ENCODE results near the gene CCM2L. TPM values are rescaled to one million over a fixed set of nuclear protein-coding genes. Genes with fewer than 3 reads are reported as not detected.

Gene CCM2L
- polyA plus RNA-seq, 1 donor (not counting 4 experiments of a cell fraction or from before 2014, with no cell fraction given), result not detected

DNA sequence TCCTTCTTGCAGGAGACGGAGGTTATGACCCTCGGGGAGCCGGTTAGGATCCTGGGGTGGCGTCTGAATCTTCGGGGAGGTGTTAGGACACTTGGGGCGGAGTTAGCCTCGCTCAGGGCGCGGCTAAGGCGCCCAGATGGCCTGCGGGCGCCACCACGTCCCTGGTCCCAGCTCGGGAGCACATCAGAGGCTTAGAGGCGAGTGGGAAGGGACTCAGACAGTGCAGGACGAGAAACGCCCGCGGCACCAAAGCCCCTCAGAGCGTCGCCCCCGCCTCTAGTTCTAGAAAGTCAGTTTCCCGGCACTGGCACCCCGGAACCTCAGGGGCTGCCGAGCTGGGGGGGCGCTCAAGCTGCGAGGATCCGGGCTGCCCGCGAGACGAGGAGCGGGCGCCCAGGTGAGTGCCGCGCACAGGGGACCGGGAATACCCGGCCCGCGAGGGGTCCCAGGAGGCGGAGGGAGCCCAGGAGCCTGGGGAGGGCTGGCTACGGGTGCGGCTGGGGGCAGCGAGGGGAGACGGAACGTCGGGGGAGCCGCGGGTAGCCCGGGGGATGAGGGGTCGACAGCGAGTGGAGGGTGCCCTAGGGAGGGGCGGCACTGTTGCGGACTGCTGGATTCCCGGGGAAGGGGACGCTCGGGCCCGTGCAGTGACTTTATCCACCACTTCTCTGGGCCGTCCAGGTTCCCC, 42.0 kb downstream of the CCM2L start, which contains the start of gene HCK:
Gene HCK (plus strand): TSS at position 153 of the 688 bp plus-strand sequence.
- dilution Hi-C loops (cut with MboI; ENCODE audit: extremely low pct_ligation_motif_present, low sequenced_read_pairs), result no loop called here
- TF ChIP-seq, protein P1, sequence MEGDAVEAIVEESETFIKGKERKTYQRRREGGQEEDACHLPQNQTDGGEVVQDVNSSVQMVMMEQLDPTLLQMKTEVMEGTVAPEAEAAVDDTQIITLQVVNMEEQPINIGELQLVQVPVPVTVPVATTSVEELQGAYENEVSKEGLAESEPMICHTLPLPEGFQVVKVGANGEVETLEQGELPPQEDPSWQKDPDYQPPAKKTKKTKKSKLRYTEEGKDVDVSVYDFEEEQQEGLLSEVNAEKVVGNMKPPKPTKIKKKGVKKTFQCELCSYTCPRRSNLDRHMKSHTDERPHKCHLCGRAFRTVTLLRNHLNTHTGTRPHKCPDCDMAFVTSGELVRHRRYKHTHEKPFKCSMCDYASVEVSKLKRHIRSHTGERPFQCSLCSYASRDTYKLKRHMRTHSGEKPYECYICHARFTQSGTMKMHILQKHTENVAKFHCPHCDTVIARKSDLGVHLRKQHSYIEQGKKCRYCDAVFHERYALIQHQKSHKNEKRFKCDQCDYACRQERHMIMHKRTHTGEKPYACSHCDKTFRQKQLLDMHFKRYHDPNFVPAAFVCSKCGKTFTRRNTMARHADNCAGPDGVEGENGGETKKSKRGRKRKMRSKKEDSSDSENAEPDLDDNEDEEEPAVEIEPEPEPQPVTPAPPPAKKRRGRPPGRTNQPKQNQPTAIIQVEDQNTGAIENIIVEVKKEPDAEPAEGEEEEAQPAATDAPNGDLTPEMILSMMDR (optimal IDR thresholded peaks at IDR 0.05 in 1 of 3, IDR thresholded peaks at IDR 0.05 in 1 of 3, conservative IDR thresholded peaks at IDR 0.05 in 1 of 3; ENCODE audit: extremely low read depth in 1 of 3, insufficient read depth in 2 of 3, low read length in 3 of 3), result no peak
- peak; percentile 54 for TF ChIP-seq EZH2 (IDR thresholded peaks at IDR 0.05; ENCODE audit: low read length)
- no peak within 1 kb of the TSS for H3K4me3 ChIP-seq (ENCODE audit: control insufficient read depth in 2 of 3, extremely low read depth in 1 of 3, insufficient read depth in 2 of 3, low read depth in 1 of 3, low read length in 3 of 3)
- H3K9me1 ChIP-seq (ENCODE audit: control insufficient read depth, extremely low read depth, insufficient read depth, low read length), result no peaks in the 10 kb centered on the region
- H3K79me2 ChIP-seq (ENCODE audit: control insufficient read depth, insufficient read depth, low read length), result no peaks in the 10 kb centered on the region
- no peak within 1 kb of the TSS for H2AFZ ChIP-seq (ENCODE audit: control insufficient read depth, low read length)
- no peaks in the 10 kb centered on the region for H3K36me3 ChIP-seq (ENCODE audit: control insufficient read depth in 2 of 2, extremely low read depth in 1 of 2, insufficient read depth in 2 of 2, low read length in 2 of 2)
- FAIRE-seq (no peak), DNase-seq (ENCODE audit: low read depth, low spot score) (no peak)
- no peak within 1 kb of the TSS for H3K4me2 ChIP-seq (ENCODE audit: control insufficient read depth, extremely low read depth, insufficient read depth, low read depth, low read length)
- no peak within 1 kb of the TSS for H3K27ac ChIP-seq (ENCODE audit: control insufficient read depth, insufficient read depth, low read length)
- no peaks in the 10 kb centered on the region for H4K20me1 ChIP-seq (ENCODE audit: control insufficient read depth, extremely low read depth, insufficient read depth, low read length)
- no peak within 1 kb of the TSS for H3K9ac ChIP-seq (ENCODE audit: control insufficient read depth, extremely low read depth, insufficient read depth, low read length)
- peaks cover 45% of the 10 kb centered on the region for H3K27me3 ChIP-seq (ENCODE audit: control insufficient read depth, extremely low read depth, insufficient read depth, low read length)
- no peaks in the 10 kb centered on the region for H3K9me3 ChIP-seq (ENCODE audit: control insufficient read depth, low read depth, low read length)
- H3K4me1 ChIP-seq (ENCODE audit: control insufficient read depth, extremely low read depth, insufficient read depth, low read length), result no peaks in the 10 kb centered on the region

DNA sequence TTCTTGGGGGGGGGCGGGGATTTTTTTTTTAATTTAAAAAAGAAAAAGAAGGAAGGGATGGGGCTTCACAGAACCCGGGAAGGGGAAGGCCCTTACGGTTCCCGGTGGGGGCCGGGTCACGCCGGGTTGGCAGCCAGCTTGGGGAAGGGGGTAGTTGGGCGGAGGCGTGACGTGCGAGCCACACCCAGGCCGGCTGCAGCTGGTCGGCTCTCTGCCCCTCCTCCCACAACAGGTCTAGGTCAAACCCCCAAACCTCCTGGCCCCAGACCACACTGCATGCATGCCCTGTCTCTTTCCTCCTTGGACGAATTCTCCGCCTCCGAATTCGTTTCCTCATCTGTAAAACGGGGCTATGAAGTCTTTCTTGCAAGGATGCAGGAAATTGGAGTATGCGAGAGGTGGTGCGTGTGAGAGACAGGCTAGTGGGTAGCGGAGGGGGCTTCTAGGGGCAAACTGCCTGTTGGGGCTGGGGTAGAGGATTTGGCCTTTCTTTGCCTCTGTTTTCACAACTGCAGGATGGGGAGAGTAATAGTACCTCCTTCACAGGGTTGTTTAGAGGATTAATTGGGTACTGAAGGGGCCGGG, 42.6 kb downstream of the CCM2L start:
- Histone ChIP-seq H3K27ac (ENCODE audit: control insufficient read depth, insufficient read depth, low read length) (no peak overlapping the region), H3K4me2 (ENCODE audit: control insufficient read depth, extremely low read depth, insufficient read depth, low read depth, low read length) (no peak overlapping the region)
- peak; percentile 77 for TF ChIP-seq EZH2 (IDR thresholded peaks at IDR 0.05; ENCODE audit: low read length)
- TF ChIP-seq, protein P1 (optimal IDR thresholded peaks at IDR 0.05 in 1 of 3, IDR thresholded peaks at IDR 0.05 in 1 of 3, conservative IDR thresholded peaks at IDR 0.05 in 1 of 3; ENCODE audit: extremely low read depth in 1 of 3, insufficient read depth in 2 of 3, low read length in 3 of 3), result no peak

More for the DNA sequence above, 42.6 kb downstream of the CCM2L start:
- FAIRE-seq, result no peak
- Histone ChIP-seq H3K9me1 (ENCODE audit: control insufficient read depth, extremely low read depth, insufficient read depth, low read length) (no peaks in the 10 kb centered on the region), H3K4me1 (ENCODE audit: control insufficient read depth, extremely low read depth, insufficient read depth, low read length) (no peaks in the 10 kb centered on the region), H2AFZ (ENCODE audit: control insufficient read depth, low read length) (no peak overlapping the region), H4K20me1 (ENCODE audit: control insufficient read depth, extremely low read depth, insufficient read depth, low read length) (no peaks in the 10 kb centered on the region), H3K79me2 (ENCODE audit: control insufficient read depth, insufficient read depth, low read length) (no peaks in the 10 kb centered on the region), H3K27me3 (ENCODE audit: control insufficient read depth, extremely low read depth, insufficient read depth, low read length) (peaks cover 47% of the 10 kb centered on the region), H3K36me3 (ENCODE audit: control insufficient read depth in 2 of 2, extremely low read depth in 1 of 2, insufficient read depth in 2 of 2, low read length in 2 of 2) (no peaks in the 10 kb centered on the region), H3K4me3 (ENCODE audit: control insufficient read depth in 2 of 3, extremely low read depth in 1 of 3, insufficient read depth in 2 of 3, low read depth in 1 of 3, low read length in 3 of 3) (no peak overlapping the region), H3K9me3 (ENCODE audit: control insufficient read depth, low read depth, low read length) (no peaks in the 10 kb centered on the region), H3K9ac (ENCODE audit: control insufficient read depth, extremely low read depth, insufficient read depth, low read length) (no peak overlapping the region)
- dilution Hi-C loops (cut with MboI; ENCODE audit: extremely low pct_ligation_motif_present, low sequenced_read_pairs), result no loop called here
- no peak for DNase-seq (ENCODE audit: low read depth, low spot score)
